Sigmoid colon (tissue), 4 donors: ENCODE measurements around the gene IQCM.

ENCODE experiments used
- POLR2A ChIP-seq, 2 donors: fragments of 450-650 bp; IDR thresholded peaks; one replicate each; pipeline ENCODE4 v1.6.1; 2016; ENCODE audit warnings: antibody characterized with exemption in 2 of 2, mild to moderate bottlenecking in 2 of 2, moderate library complexity in 2 of 2
- POLR2AphosphoS5 ChIP-seq, 4 donors: sonication (generic); formaldehyde crosslinking; IDR thresholded peaks; one replicate each; pipeline ENCODE4 v1.6.1; 2017; ENCODE audit warnings: antibody characterized with exemption in 4 of 4
- TF ChIP-seq, protein P1 (sequence below), 4 experiments: fragments of 450-650 bp in 3 of 4; fragments of 200-600 bp in 1 of 4; IDR thresholded peaks; one replicate each; pipeline ENCODE4 v1.5.1; 2016 to 2019; ENCODE audit warnings: antibody characterized with exemption in 4 of 4, mild to moderate bottlenecking in 3 of 4, moderate library complexity in 2 of 4

DNA sequence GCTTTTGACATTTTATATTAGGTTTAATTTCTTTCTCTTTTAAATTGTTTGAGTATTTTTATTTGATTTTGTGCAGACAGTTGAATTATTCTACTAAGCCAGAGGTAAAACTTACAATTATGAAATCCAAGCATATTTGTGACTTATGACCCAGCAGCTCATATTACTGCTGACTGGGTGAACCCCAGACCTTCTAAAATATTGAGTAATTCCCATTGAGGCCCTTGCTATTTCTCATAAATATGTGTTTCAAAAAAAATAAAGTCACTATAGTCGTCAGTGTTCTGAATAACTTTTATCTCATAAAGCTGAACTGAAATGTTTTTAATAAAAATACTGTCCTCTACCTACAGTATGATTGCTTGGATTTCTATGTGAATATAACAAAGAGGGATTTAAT is 303.1 kb downstream of the IQCM start:
- TF ChIP-seq, protein P1, sequence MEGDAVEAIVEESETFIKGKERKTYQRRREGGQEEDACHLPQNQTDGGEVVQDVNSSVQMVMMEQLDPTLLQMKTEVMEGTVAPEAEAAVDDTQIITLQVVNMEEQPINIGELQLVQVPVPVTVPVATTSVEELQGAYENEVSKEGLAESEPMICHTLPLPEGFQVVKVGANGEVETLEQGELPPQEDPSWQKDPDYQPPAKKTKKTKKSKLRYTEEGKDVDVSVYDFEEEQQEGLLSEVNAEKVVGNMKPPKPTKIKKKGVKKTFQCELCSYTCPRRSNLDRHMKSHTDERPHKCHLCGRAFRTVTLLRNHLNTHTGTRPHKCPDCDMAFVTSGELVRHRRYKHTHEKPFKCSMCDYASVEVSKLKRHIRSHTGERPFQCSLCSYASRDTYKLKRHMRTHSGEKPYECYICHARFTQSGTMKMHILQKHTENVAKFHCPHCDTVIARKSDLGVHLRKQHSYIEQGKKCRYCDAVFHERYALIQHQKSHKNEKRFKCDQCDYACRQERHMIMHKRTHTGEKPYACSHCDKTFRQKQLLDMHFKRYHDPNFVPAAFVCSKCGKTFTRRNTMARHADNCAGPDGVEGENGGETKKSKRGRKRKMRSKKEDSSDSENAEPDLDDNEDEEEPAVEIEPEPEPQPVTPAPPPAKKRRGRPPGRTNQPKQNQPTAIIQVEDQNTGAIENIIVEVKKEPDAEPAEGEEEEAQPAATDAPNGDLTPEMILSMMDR (IDR thresholded peaks at IDR 0.05): no peak
- no peak for TF ChIP-seq POLR2A (IDR thresholded peaks at IDR 0.05)
- no peak for TF ChIP-seq POLR2AphosphoS5 (IDR thresholded peaks at IDR 0.05)
